CD14-positive monocyte (primary cell): ENCODE results near the gene CNTN4. TPM values are rescaled to one million over a fixed set of nuclear protein-coding genes. Genes with fewer than 3 reads are reported as not detected.

Experiments
- DNase-seq, 3 donors: peaks; one replicate each; pipeline ENCODE4 v3.0.0-alpha.2; 2011 to 2022
- H2AFZ ChIP-seq: 2 replicates; pipeline ENCODE4 v1.6.0; 2012; ENCODE audit warnings: mild to moderate bottlenecking, low read depth, low read length, inconsistent platforms; ENCODE audit not compliant: insufficient read depth, poor library complexity, severe bottlenecking
- H3K27ac ChIP-seq, 2 donors: 1 replicate in 1 of 2; 2 replicates in 1 of 2; pipeline ENCODE4 v1.5.1; 2012 to 2013; ENCODE audit warnings: low read length in 2 of 2, control low read depth in 1 of 2, inconsistent platforms in 1 of 2, low read depth in 1 of 2, mild to moderate bottlenecking in 1 of 2
- H3K27me3 ChIP-seq, 2 donors: one replicate each; pipeline versions ENCODE4 v1.6.0 to v1.6.1; 2011 to 2013; ENCODE audit warnings: low read length in 2 of 2; ENCODE audit not compliant: control insufficient read depth in 2 of 2, insufficient read depth in 2 of 2
- H3K36me3 ChIP-seq, 2 donors: replicated peaks in 1 of 2; 1 replicate in 1 of 2; 2 replicates in 1 of 2; pipeline versions ENCODE4 v1.5.1 to v1.6.1; 2012 to 2013; ENCODE audit warnings: low read length in 2 of 2, control low read depth in 1 of 2, inconsistent platforms in 1 of 2, mild to moderate bottlenecking in 1 of 2; ENCODE audit not compliant: insufficient read depth in 2 of 2, control insufficient read depth in 1 of 2
- H3K4me1 ChIP-seq, 2 donors: 1 replicate in 1 of 2; 2 replicates in 1 of 2; pipeline versions ENCODE4 v1.5.1 to v1.6.1; 2012 to 2013; ENCODE audit warnings: low read length in 2 of 2, control low read depth in 1 of 2, inconsistent platforms in 1 of 2, mild to moderate bottlenecking in 1 of 2, moderate library complexity in 1 of 2; ENCODE audit not compliant: insufficient read depth in 2 of 2, control insufficient read depth in 1 of 2
- H3K4me2 ChIP-seq: replicated peaks from 2 replicates; pipeline ENCODE3; 2012; ENCODE audit warnings: low read length, moderate library complexity, mild to moderate bottlenecking; ENCODE audit not compliant: poor library complexity, severe bottlenecking; ENCODE audit errors: extremely low read depth
- H3K4me3 ChIP-seq, 3 experiments: fragments of 200-600 bp in 1 of 3; sonication (generic) in 1 of 3; replicated peaks in 1 of 3; 1 replicate in 2 of 3; 2 replicates in 1 of 3; pipeline ENCODE4 v1.5.1; 2011 to 2013; ENCODE audit warnings: low read length in 3 of 3, mild to moderate bottlenecking in 3 of 3, control low read depth in 2 of 3, low read depth in 2 of 3, inconsistent platforms in 1 of 3, moderate library complexity in 1 of 3
- H3K79me2 ChIP-seq: 2 replicates; pipeline ENCODE4 v1.6.0; 2012; ENCODE audit warnings: mild to moderate bottlenecking, control low read depth, inconsistent platforms, low read length, moderate library complexity; ENCODE audit not compliant: insufficient read depth
- H3K9ac ChIP-seq: 2 replicates; pipeline ENCODE4 v1.6.0; 2017; ENCODE audit warnings: low read length, mild to moderate bottlenecking; ENCODE audit not compliant: insufficient read depth, poor library complexity, severe bottlenecking
- H3K9me3 ChIP-seq, 2 donors: replicated peaks in 1 of 2; 1 replicate in 1 of 2; 2 replicates in 1 of 2; pipeline versions ENCODE4 v1.5.1 to v1.6.1; 2012 to 2013; ENCODE audit warnings: low read length in 2 of 2, control low read depth in 1 of 2; ENCODE audit not compliant: control insufficient read depth in 1 of 2, insufficient read depth in 1 of 2
- H4K20me1 ChIP-seq: 2 replicates; pipeline ENCODE4 v1.6.0; 2012; ENCODE audit warnings: mild to moderate bottlenecking, low read length, control low read depth, moderate library complexity; ENCODE audit not compliant: insufficient read depth
- H3K27ac Mint-ChIP-seq, 7 donors: one replicate each; pipeline ENCODE4 v1.8.0; 2020; ENCODE audit warnings: mild to moderate bottlenecking in 7 of 7, mixed read lengths in 7 of 7, moderate library complexity in 6 of 7, inconsistent platforms in 2 of 7
- H3K27me3 Mint-ChIP-seq, 3 donors: one replicate each; pipeline ENCODE4 v1.8.0; 2021 to 2022; ENCODE audit warnings: low read depth in 3 of 3, mild to moderate bottlenecking in 3 of 3, mixed read lengths in 3 of 3, moderate library complexity in 3 of 3, inconsistent platforms in 1 of 3
- H3K36me3 Mint-ChIP-seq, 2 donors: one replicate each; pipeline ENCODE4 v1.8.0; 2020; ENCODE audit warnings: mixed read lengths in 2 of 2, inconsistent platforms in 1 of 2, mild to moderate bottlenecking in 1 of 2
- H3K4me1 Mint-ChIP-seq: one replicate; pipeline ENCODE4 v1.8.0; 2020; ENCODE audit warnings: mild to moderate bottlenecking, mixed read lengths
- H3K4me3 Mint-ChIP-seq, 2 donors: one replicate each; pipeline ENCODE4 v1.8.0; 2020; ENCODE audit warnings: mild to moderate bottlenecking in 2 of 2, mixed read lengths in 2 of 2, moderate library complexity in 1 of 2
- H3K9me3 Mint-ChIP-seq, 7 donors: one replicate each; pipeline ENCODE4 v1.8.0; 2020 to 2022; ENCODE audit warnings: mixed read lengths in 7 of 7, mild to moderate bottlenecking in 6 of 7, moderate library complexity in 6 of 7, inconsistent platforms in 2 of 7
- CTCF ChIP-seq: fragments of 200-600 bp; IDR thresholded peaks from one replicate; pipeline ENCODE4 v1.8.0; 2022; ENCODE audit warnings: antibody characterized with exemption, mild to moderate bottlenecking
- WGBS: methylation state at CpG from one replicate; pipeline ENCODE4 v1.1.5; 2013; ENCODE audit warnings: missing lambda C conversion rate; ENCODE audit not compliant: insufficient coverage; 5-methylcytosine and 5-hydroxymethylcytosine counted together
- intact Hi-C, 2 donors: fragments of 100-400 bp; cut with micrococcal nuclease; formaldehyde crosslinking; loops; one replicate each; pipeline versions ENCODE4 v1.15.0 to v1.15.1; 2023
- polyA plus RNA-seq, 3 donors: library from polyadenylated mRNA; depleted of rRNA in 1 of 3; unstranded in 2 of 3; stranded (reverse) in 1 of 3; fragments of 300-500 nt in 2 of 3; fragments of >200 nt in 1 of 3; fragmentation: Illumina TruSeq in 2 of 3; gene quantifications; 1 replicate in 2 of 3; 2 replicates in 1 of 3; pipeline ENCODE4 v1.2.3, GENCODE V29; 2012 to 2021

Gene CNTN4
- polyA plus RNA-seq, 3 donors = not detected

GRCh38 chr3:2783261-2783660 is 684.6 kb downstream of the CNTN4 start:
- Mint-ChIP-seq H3K36me3 (no peaks in the 10 kb centered on the region), H3K9me3 (peaks cover 0 to 8% (median 3%) of the 10 kb centered on the region in 7 donors), H3K4me1 (no peaks in the 10 kb centered on the region), H3K27ac (no peak overlapping the region), H3K27me3 (no peaks in the 10 kb centered on the region), H3K4me3 (no peak overlapping the region)
- intact Hi-C loops = no loop called here
- Histone ChIP-seq H3K9ac (no peak overlapping the region), H3K79me2 (no peaks in the 10 kb centered on the region), H3K4me1 (no peaks in the 10 kb centered on the region), H3K9me3 (no peaks in the 10 kb centered on the region), H3K4me3 (no peak overlapping the region), H3K4me2 (no peak overlapping the region), H3K27ac (no peak overlapping the region), H2AFZ (no peak overlapping the region), H4K20me1 (no peaks in the 10 kb centered on the region), H3K36me3 (no peaks in the 10 kb centered on the region), H3K27me3 (no peaks in the 10 kb centered on the region)
- no CpG with 5 or more reads among the region's 2 CpGs for WGBS
- no peak for TF ChIP-seq CTCF
- DNase-seq = no peak

GRCh38 chr3:2784627-2785026 is 686.0 kb downstream of the CNTN4 start:
- no peak overlapping the region for H2AFZ ChIP-seq
- no peak overlapping the region for H3K4me3 ChIP-seq
- intact Hi-C loops = no loop called here
- H3K9me3 ChIP-seq = no peaks in the 10 kb centered on the region
- H3K27ac Mint-ChIP-seq = no peak overlapping the region
- no peak overlapping the region for H3K4me3 Mint-ChIP-seq
- no peak for DNase-seq
- no peaks in the 10 kb centered on the region for H3K36me3 Mint-ChIP-seq
- H3K79me2 ChIP-seq = no peaks in the 10 kb centered on the region
- H3K27ac ChIP-seq = no peak overlapping the region
- no peaks in the 10 kb centered on the region for H3K27me3 ChIP-seq
- no peaks in the 10 kb centered on the region for H3K4me1 Mint-ChIP-seq
- no peak for TF ChIP-seq CTCF
- no CpG with 5 or more reads among the region's 2 CpGs for WGBS
- H3K4me1 ChIP-seq = no peaks in the 10 kb centered on the region
- no peaks in the 10 kb centered on the region for H3K36me3 ChIP-seq
- no peaks in the 10 kb centered on the region for H4K20me1 ChIP-seq
- H3K9ac ChIP-seq = no peak overlapping the region
- H3K9me3 Mint-ChIP-seq = peaks cover 0 to 8% (median 3%) of the 10 kb centered on the region in 7 donors
- H3K4me2 ChIP-seq = no peak overlapping the region
- no peaks in the 10 kb centered on the region for H3K27me3 Mint-ChIP-seq
